Kasumi-1 (cell line): ENCODE measurements around the gene YTHDF2.

ENCODE experiments used
- DNase-seq, 2 experiments: peaks; one replicate each; lab custom pipeline; 2025; lab: John Stamatoyannopoulos, UW

YTHDF2 gene

GRCh38 chr1:28801461-28801860 lies 64.7 kb downstream of the YTHDF2 start:
- no peak for DNase-seq

GRCh38 chr1:28803051-28803450 lies 66.3 kb downstream of the YTHDF2 start:
- no peak for DNase-seq

- DNase-seq: no peak
These were observed 66.9 kb downstream of the YTHDF2 start for GRCh38 chr1:28803662-28804061.

- DNase-seq: no peak
These were observed 67.3 kb downstream of the YTHDF2 start for GRCh38 chr1:28804071-28804470.

- DNase-seq: no peak
These were observed 70.3 kb downstream of the YTHDF2 start for GRCh38 chr1:28807046-28807445.

GRCh38 chr1:28807986-28808385 lies 71.2 kb downstream of the YTHDF2 start:
- DNase-seq: no peak

- no peak for DNase-seq
These were observed 74.6 kb downstream of the YTHDF2 start for GRCh38 chr1:28811369-28811765.

GRCh38 chr1:28811766-28812668 lies 75.3 kb downstream of the YTHDF2 start, which contains the start of gene OPRD1:
TSS of gene OPRD1 (plus strand) at chr1:28812170. CDS start at chr1:28812384, 214 bp downstream.
- no peak for DNase-seq

- no peak for DNase-seq
These were observed 76.1 kb downstream of the YTHDF2 start for GRCh38 chr1:28812669-28813468.

GRCh38 chr1:28813931-28814465 lies 77.3 kb downstream of the YTHDF2 start:
- DNase-seq: no peak

- DNase-seq: peak; percentile 38 to 45
These were observed 78.9 kb downstream of the YTHDF2 start for GRCh38 chr1:28815533-28816185.

GRCh38 chr1:28817133-28817532 lies 80.4 kb downstream of the YTHDF2 start:
- no peak for DNase-seq

GRCh38 chr1:28819020-28819419 lies 82.3 kb downstream of the YTHDF2 start:
- DNase-seq: no peak
